Endothelial cell of umbilical vein (primary cell): ENCODE data around the gene C8A.

ENCODE experiments used
- EZH2 ChIP-seq: IDR thresholded peaks from 2 replicates; pipeline ENCODE4 v1.6.1; 2012; ENCODE audit warnings: borderline replicate concordance, low read depth, mild to moderate bottlenecking, moderate library complexity, low read length, inconsistent platforms; ENCODE audit not compliant: severe bottlenecking
- FOS ChIP-seq: IDR thresholded peaks from 2 replicates; pipeline ENCODE4 v1.6.1; 2011; ENCODE audit warnings: mild to moderate bottlenecking, low read length, moderate library complexity, borderline replicate concordance; ENCODE audit not compliant: insufficient read depth
- GATA2 ChIP-seq: IDR thresholded peaks from 2 replicates; pipeline ENCODE4 v1.7.0; 2011; ENCODE audit warnings: low read depth, mild to moderate bottlenecking, moderate library complexity, mixed read lengths, low read length; ENCODE audit not compliant: insufficient read length, insufficient read depth
- JUN ChIP-seq: IDR thresholded peaks from 2 replicates; pipeline ENCODE4 v1.6.1; 2011; ENCODE audit warnings: borderline replicate concordance, low read depth; ENCODE audit not compliant: insufficient read length, insufficient read depth
- POLR2A ChIP-seq: IDR thresholded peaks from 2 replicates; pipeline ENCODE4 v1.6.1; 2012; ENCODE audit warnings: low read depth, mild to moderate bottlenecking, control low read depth, low read length
- POLR2AphosphoS5 ChIP-seq: IDR thresholded peaks from 2 replicates; pipeline ENCODE4 v1.6.1; 2012; ENCODE audit warnings: low read depth, mild to moderate bottlenecking, control low read depth, low read length, moderate library complexity; ENCODE audit not compliant: insufficient read depth
- TF ChIP-seq, protein P1 (sequence below), 2 donors: IDR thresholded peaks; 1 replicate in 1 of 2; 2 replicates in 1 of 2; pipeline ENCODE4 v1.5.1; 2011; ENCODE audit warnings: low read length in 2 of 2, mild to moderate bottlenecking in 2 of 2, moderate library complexity in 2 of 2, control low read depth in 1 of 2, inconsistent platforms in 1 of 2, low read depth in 1 of 2; ENCODE audit not compliant: insufficient read depth in 1 of 2; ENCODE audit errors: extremely low read depth in 1 of 2
- TF ChIP-seq, protein P2 (sequence below): IDR thresholded peaks from 2 replicates; pipeline ENCODE4 v1.6.1; 2011; ENCODE audit not compliant: insufficient read depth, insufficient read length

GRCh38 chr1:56965916-56966697 is 111.5 kb downstream of the C8A start, which contains the start of gene C8B:
- TF ChIP-seq, protein P1, sequence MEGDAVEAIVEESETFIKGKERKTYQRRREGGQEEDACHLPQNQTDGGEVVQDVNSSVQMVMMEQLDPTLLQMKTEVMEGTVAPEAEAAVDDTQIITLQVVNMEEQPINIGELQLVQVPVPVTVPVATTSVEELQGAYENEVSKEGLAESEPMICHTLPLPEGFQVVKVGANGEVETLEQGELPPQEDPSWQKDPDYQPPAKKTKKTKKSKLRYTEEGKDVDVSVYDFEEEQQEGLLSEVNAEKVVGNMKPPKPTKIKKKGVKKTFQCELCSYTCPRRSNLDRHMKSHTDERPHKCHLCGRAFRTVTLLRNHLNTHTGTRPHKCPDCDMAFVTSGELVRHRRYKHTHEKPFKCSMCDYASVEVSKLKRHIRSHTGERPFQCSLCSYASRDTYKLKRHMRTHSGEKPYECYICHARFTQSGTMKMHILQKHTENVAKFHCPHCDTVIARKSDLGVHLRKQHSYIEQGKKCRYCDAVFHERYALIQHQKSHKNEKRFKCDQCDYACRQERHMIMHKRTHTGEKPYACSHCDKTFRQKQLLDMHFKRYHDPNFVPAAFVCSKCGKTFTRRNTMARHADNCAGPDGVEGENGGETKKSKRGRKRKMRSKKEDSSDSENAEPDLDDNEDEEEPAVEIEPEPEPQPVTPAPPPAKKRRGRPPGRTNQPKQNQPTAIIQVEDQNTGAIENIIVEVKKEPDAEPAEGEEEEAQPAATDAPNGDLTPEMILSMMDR (IDR thresholded peaks at IDR 0.05; ENCODE audit: extremely low read depth in 1 of 2, insufficient read depth in 1 of 2, low read depth in 1 of 2, low read length in 2 of 2): no peak
- TF ChIP-seq JUN (no peak), POLR2AphosphoS5 (no peak), GATA2 (no peak), EZH2 (no peak), POLR2A (no peak), FOS (no peak)
- TF ChIP-seq, protein P2, sequence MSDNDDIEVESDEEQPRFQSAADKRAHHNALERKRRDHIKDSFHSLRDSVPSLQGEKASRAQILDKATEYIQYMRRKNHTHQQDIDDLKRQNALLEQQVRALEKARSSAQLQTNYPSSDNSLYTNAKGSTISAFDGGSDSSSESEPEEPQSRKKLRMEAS: no peak
